Stimulated activated CD8-positive, alpha-beta memory T cell treated with anti-CD3 and anti-CD28 coated beads, Interleukin-12 subunit alpha, Interleukin-12 subunit beta, amount 100 ng/mL, for 24 hours (primary cell): ENCODE results near the gene OTUD6A.

Source experiments
- DNase-seq: peaks from one replicate; pipeline ENCODE4 v3.0.0-alpha.2; 2020; ENCODE audit errors: extremely low read depth

The OTUD6A gene

GRCh38 chrX:70062076-70062475, at the start of gene OTUD6A:
Gene OTUD6A (plus strand): TSS chrX:70062457. CDS start chrX:70062525, 68 bp downstream.
- no peak for DNase-seq

- no peak for DNase-seq
Observed at GRCh38 chrX:70012756-70013155, 49.5 kb upstream of the OTUD6A start.

GRCh38 chrX:70013466-70014381, 48.5 kb upstream of the OTUD6A start:
- no peak for DNase-seq

GRCh38 chrX:70016513-70016912, 45.7 kb upstream of the OTUD6A start:
- DNase-seq, result no peak

GRCh38 chrX:70022616-70023015, 39.6 kb upstream of the OTUD6A start:
- no peak for DNase-seq

GRCh38 chrX:70025464-70025863, 36.8 kb upstream of the OTUD6A start:
- DNase-seq, result no peak

DNA sequence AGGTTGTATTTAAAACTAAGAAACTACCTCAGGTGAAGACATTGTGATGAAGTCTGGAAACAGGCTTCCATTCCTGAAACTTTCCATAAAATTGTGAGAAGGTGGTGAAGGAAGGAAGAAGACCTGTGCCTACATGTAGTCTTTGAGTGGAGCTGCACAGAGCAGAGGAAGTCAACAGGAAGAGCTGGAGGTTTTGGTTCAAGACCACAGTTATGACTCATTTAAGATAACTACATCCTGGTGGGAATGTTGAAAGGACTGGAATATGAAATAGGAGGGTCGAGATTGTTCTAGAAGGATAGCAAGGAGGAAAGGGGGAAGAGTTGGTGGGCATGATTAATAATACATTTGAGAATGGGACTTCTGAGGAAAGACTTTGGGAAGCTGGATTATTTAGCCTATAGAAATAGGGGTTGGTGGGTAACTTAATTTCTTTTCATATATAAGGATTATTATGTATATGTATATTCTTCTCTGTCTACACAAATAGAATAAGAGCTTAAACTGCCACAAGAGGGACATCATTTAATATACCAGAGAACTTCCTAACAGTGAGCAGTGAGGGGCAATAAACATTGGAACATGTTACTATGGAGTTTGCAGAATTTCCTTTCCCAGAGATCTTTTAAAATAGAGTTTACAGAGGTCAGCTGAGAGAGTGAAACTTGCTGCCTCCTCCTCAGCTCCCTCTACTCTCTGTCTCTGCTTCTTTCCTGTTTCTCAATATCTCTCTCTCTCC, 36.0 kb upstream of the OTUD6A start:
- DNase-seq, result no peak

GRCh38 chrX:70026851-70027200, 35.4 kb upstream of the OTUD6A start:
- no peak for DNase-seq

DNA sequence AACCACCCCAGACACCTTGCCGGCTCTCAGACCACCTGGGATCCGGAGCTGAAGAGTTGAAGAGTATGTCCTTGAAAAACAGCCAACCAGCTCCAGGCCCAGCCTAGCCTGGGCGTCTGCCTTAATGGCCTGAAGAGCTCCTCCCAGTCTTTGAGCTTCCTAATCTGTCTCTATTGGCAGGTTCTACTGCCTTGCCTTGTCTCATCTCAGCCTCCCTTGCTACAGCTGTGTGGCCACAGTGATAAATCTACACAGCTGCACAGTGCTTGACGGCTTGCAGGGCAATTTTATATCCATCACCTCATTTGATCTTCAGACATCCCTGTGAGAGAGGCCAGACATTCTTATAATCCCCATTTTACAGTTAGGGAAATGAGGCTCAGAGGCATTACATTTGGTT, 32.4 kb upstream of the OTUD6A start:
- no peak for DNase-seq

- DNase-seq, result peak; percentile 2
Observed at GRCh38 chrX:70030301-70030767, 31.9 kb upstream of the OTUD6A start.

DNA sequence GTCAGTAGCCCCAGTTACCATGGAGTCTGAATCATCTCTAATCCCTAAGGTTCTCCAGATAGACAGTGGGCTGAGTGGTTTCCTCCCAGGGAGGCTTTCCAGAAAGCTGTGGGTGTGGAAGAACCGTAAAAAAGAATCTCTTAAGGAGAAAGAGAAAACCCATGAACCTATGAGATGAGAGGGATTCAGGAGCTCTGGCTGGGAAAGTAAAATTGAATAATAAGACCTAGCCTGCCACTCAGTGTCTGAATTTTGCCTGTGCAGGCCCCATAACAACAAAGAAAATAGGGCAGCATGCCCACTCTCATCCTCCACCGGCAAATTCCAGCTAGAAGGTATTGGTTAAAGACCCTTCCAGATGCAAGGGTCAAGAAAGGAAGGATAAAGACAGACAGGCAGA, 29.5 kb upstream of the OTUD6A start:
- no peak for DNase-seq

DNA sequence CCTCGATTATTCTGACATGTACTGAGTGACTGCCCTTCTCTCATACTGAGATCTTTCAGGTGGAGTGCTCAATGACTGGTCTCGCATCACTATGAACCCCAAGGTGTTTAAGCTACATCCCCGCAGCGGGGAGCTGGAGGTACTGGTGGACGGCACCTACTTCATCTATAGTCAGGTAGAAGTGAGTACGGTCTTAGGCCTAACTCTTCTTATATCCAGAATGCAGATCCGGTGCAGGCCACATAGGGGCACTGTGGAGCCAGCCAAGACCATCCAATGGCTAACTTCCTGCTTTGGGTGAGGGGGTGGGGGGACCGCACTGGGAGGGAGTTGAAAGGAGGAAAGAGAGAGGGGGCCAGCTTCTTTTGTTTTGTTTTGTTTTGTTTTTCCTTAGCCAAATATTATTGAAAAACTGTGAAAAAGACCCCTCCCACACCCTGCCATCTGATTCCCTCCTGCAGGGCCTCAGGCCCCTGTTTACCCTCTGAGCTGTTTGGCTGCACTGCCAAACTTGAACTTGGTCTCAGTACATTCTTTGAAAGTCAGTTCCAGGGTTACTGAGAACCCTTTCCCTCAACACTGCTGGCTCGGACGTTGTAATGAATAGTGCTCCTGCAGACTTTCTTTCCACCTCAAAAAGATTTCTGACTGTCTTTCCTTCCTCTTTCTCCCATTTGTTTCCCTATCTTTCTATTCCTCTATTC, 28.8 kb upstream of the OTUD6A start:
- no peak for DNase-seq

GRCh38 chrX:70034646-70035045, 27.6 kb upstream of the OTUD6A start:
- no peak for DNase-seq

DNA sequence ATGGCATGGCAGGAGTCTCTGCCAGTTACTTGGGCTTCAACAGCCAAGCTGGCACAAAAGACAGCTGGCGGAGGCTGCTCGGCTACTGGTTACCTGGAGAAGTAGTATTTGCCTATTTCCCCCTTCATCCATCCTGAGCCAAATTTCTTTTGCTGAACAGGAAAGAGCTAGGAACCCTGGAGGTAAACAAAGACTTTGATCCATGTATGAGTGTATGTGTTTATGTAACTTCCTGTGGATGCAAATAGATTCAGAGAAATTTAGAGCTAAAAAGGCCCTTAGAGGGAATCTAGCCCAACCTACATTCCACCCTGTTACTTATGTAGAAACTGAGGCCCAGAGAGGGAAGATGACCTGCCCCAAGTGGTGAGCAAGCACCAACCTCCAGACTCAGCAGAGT, 23.7 kb upstream of the OTUD6A start:
- DNase-seq, result no peak

GRCh38 chrX:70038951-70039350, 23.3 kb upstream of the OTUD6A start:
- DNase-seq, result no peak

DNA sequence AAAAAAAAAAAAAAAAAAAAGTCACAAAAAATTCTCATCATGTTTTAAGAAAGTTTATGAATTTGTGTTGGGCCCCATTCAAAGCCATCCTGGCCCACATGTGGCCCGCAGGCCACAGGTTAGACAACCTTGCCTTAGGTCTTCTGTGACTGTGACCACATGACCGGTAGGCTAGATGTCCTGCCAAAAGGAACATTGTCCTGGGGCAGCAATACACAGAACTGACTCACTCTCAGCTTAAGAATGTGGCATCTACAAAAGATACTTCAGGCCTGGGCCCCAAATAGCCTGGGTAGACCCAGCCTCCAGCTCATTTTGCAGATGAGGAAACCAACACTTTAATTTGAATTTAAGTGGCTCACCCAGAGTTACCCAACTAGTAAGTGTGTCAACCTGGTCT, 22.5 kb upstream of the OTUD6A start:
- no peak for DNase-seq

DNA sequence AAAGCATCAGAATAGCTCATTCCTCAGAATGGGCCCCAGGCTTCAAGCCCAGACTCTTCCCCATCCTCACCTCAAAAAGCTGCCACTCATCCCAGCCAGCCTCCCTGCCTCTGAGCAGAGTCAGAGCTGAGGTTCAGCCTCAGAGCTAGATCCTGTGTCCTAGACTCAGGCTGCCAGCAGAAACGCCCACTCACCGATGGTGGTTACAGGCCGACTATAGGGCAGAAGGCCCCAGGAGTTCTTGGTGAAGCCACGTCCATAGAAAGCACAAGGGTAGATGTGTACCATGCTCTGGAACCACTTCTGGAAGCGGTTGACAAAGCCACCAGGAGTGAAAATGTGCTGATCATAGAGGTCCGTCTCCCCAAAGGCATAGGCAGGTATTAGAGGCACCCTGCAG, 20.3 kb upstream of the OTUD6A start:
- DNase-seq, result no peak

DNA sequence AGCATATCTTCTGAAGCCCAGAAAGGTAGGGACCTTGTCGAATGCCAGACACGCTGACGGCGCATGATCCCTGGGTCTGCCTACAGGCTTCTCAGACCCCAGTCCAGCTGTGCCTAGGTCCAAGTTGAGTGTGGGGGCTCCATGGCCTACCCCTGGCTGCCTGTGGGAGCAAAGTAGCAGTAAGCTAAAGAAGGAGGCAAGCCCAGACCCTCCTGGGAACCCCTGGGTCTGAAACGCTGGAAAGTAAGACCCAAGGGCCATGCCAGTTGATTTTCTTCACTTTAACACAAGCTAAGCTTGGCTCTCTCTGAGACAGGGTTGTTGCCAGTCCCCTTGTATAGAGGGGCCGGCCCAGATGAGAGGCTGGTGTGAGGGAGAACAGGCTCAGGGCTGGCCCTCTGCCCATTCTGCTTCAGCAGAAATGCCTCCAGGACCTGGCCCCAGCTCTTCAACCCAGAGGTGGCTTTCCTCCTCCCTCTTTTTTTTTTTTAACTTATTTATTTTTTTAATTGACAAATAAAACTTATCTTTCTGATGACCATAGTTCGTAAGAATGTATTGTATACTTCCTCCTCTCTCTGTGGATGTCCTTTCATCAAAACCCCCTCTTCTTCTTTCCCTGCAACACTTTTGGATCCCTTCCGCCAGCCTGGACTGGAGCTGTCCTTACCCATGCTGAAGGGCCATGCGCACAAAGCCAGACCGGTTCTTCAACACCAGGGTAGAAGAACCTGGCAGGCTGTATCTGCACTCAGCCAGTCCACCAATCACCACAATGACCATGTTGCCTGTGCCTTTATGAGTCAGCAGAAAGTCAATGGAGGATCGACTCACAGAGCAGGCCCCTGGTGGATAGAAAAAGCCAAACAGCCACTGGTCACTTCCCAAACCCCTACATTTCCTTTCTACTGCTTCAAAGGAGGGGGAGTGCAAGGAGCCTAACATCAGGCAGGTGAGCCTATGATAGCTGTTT, 19.6 kb upstream of the OTUD6A start:
- no peak for DNase-seq

- DNase-seq, result no peak
Observed at GRCh38 chrX:70043685-70044084, 18.6 kb upstream of the OTUD6A start.

- DNase-seq, result no peak
Observed at GRCh38 chrX:70044541-70045245, 17.6 kb upstream of the OTUD6A start.

DNA sequence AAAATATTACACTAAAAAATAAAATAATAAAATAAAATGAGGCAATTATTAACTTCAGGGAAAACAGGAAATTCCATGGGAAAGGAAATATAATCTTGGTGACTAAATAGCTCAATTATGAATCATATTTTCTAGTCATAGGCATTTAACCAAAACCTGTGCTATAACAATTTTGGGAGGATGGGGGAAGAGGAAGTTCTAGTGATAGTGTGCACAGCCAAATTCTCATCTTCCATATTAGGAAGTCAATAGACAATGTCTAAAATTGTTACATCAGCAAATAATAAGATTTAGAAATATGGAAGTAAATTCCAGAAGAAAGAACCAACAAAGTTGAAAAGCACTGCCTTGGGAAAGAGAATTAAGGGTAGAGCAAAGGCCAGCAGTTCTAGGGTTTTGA, 15.3 kb upstream of the OTUD6A start:
- no peak for DNase-seq
